Measurements from ENCODE around the gene ABCA2.

ABCA2 gene

DNA sequence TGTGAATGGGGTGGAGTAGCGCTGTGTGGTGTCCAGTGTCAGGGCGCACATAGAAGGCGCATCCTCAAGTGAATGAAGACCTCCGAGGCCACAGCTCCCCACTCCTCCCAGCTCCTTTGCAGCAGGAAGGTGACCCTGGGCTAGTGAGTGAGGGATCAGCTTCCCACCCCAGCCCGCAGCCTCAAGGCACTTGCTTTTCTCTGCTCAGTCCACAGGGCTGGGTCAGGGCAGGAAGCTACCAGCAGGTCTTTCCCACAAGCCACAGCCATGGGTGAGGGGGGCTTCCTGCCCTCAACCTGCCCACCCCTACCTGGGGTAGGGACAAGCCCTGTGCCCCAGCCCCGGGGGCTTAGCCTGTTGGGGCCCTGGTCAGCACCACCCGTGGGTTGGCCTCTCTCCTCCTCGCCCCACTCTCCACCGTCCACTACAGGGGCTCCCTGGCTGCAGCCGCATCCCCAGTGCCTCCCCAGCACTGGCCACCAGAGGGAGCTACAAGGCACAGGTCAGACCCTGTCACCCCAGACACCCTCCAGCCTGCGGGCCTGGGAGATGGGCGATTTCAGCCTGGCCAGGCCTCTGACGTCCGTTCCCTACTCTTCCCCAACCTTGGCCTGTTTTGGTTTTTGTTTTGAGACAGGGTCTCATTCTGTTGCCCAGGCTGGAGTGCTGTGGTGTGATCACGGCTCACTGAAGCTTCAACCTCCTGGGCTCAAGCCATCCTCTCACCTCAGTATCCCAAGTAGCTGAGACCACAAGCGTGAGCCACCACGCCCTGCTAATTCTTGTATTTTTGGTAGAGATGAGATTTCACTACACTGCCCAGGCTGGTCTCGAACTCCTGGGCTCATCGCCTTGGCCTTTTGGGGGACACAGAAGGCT lies 1.3 kb upstream of the ABCA2 start:
- DNase-seq (ENCODE audit: low read depth), result peak; percentile 61

GRCh38 chr9:137028263-137029057 lies 423 bp upstream of the ABCA2 start:
- peak; percentile 44 for DNase-seq (ENCODE audit: low read depth)

DNA sequence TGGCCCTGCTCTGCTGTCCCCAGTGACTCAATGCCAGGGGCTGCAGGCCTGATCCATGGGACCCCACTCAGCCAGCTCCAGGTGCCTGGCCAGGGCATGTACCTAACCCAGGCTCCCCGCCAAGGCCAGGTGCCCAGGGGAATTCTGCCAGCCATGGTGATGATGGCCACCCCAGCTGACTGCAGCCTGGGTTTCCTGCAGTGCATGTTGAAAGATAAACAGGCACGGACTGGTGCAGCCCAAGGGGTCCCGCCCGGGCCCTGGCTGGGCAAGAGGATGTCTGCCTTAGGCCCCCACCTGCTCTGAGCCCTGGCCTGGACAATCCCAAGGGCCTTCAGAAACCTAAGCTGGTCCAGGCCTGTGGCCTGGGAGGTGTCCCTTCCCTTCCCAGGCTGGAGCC lies 1.2 kb downstream of the ABCA2 start:
- no peak for DNase-seq (ENCODE audit: low read depth)

GRCh38 chr9:137026384-137026783 lies 1.7 kb downstream of the ABCA2 start:
- DNase-seq (ENCODE audit: low read depth), result no peak

- DNase-seq (ENCODE audit: low read depth), result no peak
Observed at GRCh38 chr9:137025517-137025966, 2.5 kb downstream of the ABCA2 start.

GRCh38 chr9:137023583-137023991 lies 4.5 kb downstream of the ABCA2 start:
- no peak for DNase-seq (ENCODE audit: low read depth)

DNA sequence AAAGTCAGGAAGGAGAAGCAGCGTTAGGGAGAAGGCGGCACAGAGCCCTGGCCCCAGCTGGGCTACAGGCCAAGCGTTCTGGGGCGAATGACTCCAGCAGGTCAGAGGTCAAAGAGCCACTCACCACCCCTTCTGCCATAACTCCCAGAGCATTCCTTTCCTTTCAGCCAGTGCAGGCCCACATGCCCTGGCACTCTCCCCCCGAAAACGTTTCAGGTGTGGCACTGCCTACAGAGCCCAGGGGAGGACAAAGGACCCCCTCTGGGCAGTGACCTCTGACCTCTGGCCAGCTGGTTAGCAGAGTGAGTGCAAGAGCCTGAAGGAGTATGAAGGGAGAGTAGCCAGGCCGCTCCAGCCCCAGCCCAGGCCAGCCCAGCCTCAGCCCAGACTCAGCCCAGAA lies 4.9 kb downstream of the ABCA2 start:
- no peak for DNase-seq (ENCODE audit: low read depth)

GRCh38 chr9:137022662-137023008 lies 5.4 kb downstream of the ABCA2 start:
- no peak for DNase-seq (ENCODE audit: low read depth)

GRCh38 chr9:137021979-137022661 lies 5.9 kb downstream of the ABCA2 start:
- DNase-seq (ENCODE audit: low read depth), result peak; percentile 59

DNA sequence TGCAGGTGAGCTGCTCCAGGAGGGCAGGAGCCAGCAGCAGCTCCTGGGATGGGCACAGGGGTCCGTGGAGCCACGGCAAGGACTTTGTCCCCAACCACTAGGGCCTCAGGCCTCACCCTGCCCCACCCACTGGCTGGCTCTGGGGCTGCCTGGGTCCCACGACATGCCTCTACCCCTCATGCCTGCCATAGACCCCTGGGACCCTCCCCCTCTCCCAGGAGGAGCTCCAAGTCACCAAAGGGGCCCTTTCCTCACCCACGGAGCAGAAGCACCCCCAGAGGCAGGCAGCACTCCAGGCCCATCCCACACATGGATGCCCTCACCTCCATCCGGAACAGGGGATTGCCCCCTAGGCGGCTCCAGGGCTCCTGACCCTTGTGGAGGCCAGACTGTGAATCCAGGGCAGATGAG lies 6.5 kb downstream of the ABCA2 start:
- no peak for DNase-seq (ENCODE audit: low read depth)

DNA sequence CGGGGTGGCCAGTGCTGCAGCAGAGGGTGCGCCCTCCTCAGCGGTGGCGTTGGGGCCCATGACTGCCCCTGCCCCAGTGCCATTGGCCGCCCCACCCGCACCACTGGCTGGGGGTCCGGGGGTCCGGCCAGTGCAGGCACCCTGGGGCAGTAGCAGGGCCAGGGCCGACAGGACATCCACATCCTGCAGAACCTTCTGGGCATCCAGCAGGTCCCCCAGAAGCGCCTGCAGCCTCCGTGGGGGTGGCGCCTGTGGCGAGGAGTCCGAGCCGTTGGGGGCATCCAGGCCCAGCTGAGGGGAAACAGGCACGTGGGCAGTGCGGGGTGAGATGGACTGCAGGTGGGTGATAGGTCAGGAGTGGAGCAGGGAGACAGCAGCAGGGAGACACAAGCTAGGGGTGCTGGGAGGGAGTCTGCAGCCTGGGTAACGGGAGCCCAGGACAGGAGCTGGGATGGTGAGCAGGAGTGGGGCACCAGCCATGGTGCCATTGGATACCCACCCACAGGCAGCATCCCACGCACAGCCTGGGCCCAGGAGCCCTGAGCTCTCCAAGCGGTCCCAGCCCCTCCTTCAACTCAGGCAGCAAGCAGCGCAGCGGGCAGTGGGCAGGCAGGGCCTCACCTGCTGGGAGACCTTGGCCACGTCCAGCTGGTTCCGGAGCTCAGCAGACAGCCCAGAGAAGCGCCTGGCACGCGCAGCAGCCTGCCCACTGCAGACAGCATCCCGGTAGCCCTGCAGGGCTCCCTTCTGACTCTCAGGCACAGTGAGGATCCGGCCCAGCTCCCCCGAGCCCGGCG lies 7.1 kb downstream of the ABCA2 start:
- DNase-seq (ENCODE audit: low read depth), result no peak

DNA sequence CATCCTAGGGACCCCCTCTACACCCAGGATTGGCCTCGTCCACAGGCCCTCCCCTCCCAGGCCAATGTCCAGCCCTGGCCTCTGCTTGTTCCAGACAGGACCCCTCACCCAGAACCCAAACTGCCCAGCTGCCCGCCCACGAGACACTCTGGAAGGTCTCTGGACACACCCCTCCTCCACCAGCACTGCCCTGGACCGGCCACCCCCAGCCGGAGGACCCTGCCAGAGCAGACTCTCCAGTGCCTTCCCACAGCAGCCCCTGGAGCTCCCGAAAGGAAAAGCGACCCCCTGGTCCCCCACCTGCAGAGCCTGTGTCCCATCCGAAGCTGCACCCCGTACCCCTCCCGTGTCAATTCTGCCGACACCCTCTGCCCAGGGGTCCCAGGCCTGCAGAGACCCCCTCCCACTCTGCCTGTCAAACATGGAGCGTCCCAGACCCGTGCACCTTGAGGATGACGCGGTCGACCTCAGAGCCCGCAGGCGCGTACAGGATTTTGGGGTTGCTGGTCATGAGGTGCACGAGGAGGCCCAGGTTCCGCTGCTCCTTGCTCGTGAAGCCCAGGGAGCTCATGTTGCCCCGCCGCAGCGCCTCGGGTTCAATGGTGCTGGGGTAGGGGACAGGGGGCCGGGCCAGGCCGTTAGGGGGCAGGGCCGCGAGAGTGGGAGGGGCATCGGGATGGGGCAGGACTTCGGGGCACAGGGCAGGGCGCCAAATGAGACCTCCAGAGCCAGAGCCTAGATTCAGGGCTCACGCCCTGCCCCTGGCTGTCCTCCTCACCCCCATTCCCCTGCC lies 8.0 kb downstream of the ABCA2 start:
- no peak for DNase-seq (ENCODE audit: low read depth)

- DNase-seq (ENCODE audit: low read depth), result no peak
Observed at GRCh38 chr9:137018761-137019559, 9.1 kb downstream of the ABCA2 start.

DNA sequence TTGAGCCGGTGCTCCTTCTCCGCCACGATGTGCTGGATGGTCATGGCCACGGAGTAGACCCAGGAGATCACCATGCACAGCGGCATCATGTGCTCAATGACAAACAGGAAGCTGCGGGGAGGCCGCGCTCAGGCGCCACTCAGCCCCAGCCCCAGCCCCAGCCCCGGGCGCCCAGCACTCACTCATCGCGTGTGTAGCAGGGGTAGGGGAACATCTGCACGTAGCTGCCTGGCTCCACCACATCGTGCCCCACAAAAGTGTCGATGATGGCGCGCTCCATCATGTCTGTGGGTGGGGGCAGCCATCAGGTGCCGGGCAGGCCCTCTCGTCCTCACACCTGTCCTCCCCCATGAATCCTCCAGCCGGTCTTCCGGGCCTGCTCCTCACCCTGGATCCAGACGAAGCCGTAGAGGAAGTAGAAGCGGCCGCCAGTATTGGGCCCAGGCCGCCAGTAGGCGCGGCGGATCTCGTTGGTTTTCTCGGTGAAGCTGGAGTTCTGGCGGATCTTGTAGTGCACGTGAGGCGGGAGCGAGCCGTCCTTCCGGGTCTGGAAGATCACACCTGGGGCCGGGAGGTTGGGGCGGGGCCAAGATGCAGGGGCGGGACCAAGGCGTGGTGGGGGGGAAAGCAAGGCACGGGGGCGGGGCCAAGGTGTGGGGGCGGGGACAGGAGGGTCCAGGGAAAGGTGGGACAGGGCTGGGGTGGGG lies 10.1 kb downstream of the ABCA2 start:
- DNase-seq (ENCODE audit: low read depth), result no peak

DNA sequence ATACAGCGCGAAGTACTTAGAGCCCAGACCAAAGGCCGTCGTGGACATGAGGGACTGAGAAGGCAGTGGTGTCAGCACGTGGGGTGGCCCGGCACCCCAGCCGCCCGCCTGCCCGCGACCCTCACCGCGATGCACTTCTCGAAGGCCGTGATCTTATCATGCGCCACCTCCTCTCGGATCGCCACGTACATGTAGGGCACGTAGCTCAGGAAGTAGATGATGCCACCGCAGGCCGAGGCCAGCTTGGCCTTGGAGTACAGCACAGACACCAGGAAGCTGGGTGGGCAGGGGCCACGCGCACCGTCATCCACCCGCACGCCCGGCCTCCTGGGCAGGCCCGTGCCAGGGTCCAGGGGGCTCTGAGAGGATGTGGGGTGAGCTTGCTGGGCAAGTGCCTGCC lies 11.0 kb downstream of the ABCA2 start:
- DNase-seq (ENCODE audit: low read depth), result no peak

- no peak for DNase-seq (ENCODE audit: low read depth)
Observed at GRCh38 chr9:137016436-137016835, 11.6 kb downstream of the ABCA2 start.

- no peak for DNase-seq (ENCODE audit: low read depth)
Observed at GRCh38 chr9:137015976-137016375, 12.1 kb downstream of the ABCA2 start.

DNA sequence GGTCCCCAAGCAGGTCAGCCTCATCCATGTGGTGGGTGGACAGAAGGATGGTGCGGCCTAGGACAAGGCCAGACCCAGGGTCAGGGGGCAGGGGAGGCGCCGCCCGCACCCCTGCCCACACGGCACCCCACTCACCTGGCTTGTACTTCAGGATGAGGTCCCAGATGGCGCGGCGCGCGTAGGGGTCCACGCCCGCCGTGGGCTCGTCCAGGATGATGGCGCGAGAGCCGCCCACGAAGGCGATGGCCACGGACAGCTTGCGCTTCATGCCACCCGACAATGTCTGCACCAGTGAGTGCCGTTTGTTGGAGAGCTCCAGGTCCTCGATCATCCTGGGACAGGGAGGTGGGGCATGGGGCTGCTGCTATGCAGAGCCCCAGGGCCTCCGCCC lies 12.5 kb downstream of the ABCA2 start:
- DNase-seq (ENCODE audit: low read depth), result no peak

- no peak for DNase-seq (ENCODE audit: low read depth)
Observed at GRCh38 chr9:137014776-137015539, 13.1 kb downstream of the ABCA2 start.
